Neuronal stem cell (in vitro differentiated cells): ENCODE measurements around the gene RNF146. TPM values are rescaled to one million over a fixed set of nuclear protein-coding genes. Genes with fewer than 3 reads are reported as not detected.

ENCODE experiments used
- DNase-seq: peaks from one replicate; pipeline ENCODE4 v3.0.0-alpha.2; 2013; ENCODE audit warnings: low spot score
- H2AFZ ChIP-seq: one replicate; pipeline ENCODE4 v1.6.1; 2013; ENCODE audit warnings: mild to moderate bottlenecking, low read length, inconsistent platforms
- H2AK5ac ChIP-seq: 2 replicates; pipeline ENCODE4 v1.6.1; 2013; ENCODE audit warnings: low read depth, mild to moderate bottlenecking, inconsistent platforms, low read length, moderate library complexity, mixed read lengths
- H2BK120ac ChIP-seq: 2 replicates; pipeline ENCODE4 v1.6.1; 2013; ENCODE audit warnings: low read depth, mild to moderate bottlenecking, inconsistent platforms, low read length, moderate library complexity, mixed read lengths
- H2BK12ac ChIP-seq: one replicate; pipeline ENCODE4 v1.6.1; 2013; ENCODE audit warnings: low read length, inconsistent platforms
- H2BK15ac ChIP-seq: 2 replicates; pipeline ENCODE4 v1.6.1; 2013; ENCODE audit warnings: mild to moderate bottlenecking, low read length, inconsistent platforms, mixed read lengths
- H2BK5ac ChIP-seq: one replicate; pipeline ENCODE4 v1.6.1; 2013; ENCODE audit warnings: inconsistent platforms, mild to moderate bottlenecking, low read length, moderate library complexity
- H3K14ac ChIP-seq: one replicate; pipeline ENCODE4 v1.6.1; 2013; ENCODE audit warnings: low read length, inconsistent platforms
- H3K18ac ChIP-seq: 2 replicates; pipeline ENCODE4 v1.6.1; 2013; ENCODE audit warnings: low read length, inconsistent platforms
- H3K23ac ChIP-seq: 2 replicates; pipeline ENCODE4 v1.6.1; 2013; ENCODE audit warnings: low read depth, mild to moderate bottlenecking, mixed read lengths, low read length, inconsistent platforms; ENCODE audit not compliant: poor library complexity
- H3K27ac ChIP-seq: replicated peaks from 3 replicates; pipeline ENCODE4 v1.5.1; 2013; ENCODE audit warnings: low read length, inconsistent platforms
- H3K27me3 ChIP-seq, 3 experiments: 2 replicates each; pipeline ENCODE4 v1.6.1; 2013; ENCODE audit warnings: low read length in 3 of 3, mild to moderate bottlenecking in 2 of 3, inconsistent platforms in 1 of 3, low read depth in 1 of 3, mixed read lengths in 1 of 3, moderate library complexity in 1 of 3; ENCODE audit not compliant: control insufficient read depth in 3 of 3, insufficient read depth in 3 of 3
- H3K36me3 ChIP-seq, 2 donors: replicated peaks in 1 of 2; 2 replicates each; pipeline ENCODE4 v1.6.1; 2013; ENCODE audit warnings: low read length in 2 of 2; ENCODE audit not compliant: control insufficient read depth in 2 of 2, insufficient read depth in 2 of 2
- H3K4ac ChIP-seq: 2 replicates; pipeline ENCODE4 v1.6.1; 2013; ENCODE audit warnings: inconsistent platforms, mild to moderate bottlenecking, low read length, moderate library complexity
- H3K4me1 ChIP-seq, 2 donors: 1 replicate in 1 of 2; 2 replicates in 1 of 2; pipeline ENCODE4 v1.6.1; 2013; ENCODE audit warnings: low read length in 2 of 2, low read depth in 1 of 2; ENCODE audit not compliant: control insufficient read depth in 2 of 2, insufficient read depth in 1 of 2
- H3K4me2 ChIP-seq: one replicate; pipeline ENCODE4 v1.6.1; 2013; ENCODE audit warnings: mild to moderate bottlenecking, low read length, inconsistent platforms; ENCODE audit not compliant: insufficient read depth, poor library complexity, severe bottlenecking
- H3K4me3 ChIP-seq, 2 donors: 2 replicates each; pipeline ENCODE4 v1.5.1; 2013; ENCODE audit warnings: low read length in 2 of 2, mild to moderate bottlenecking in 2 of 2, inconsistent platforms in 1 of 2, moderate library complexity in 1 of 2
- H3K79me1 ChIP-seq: one replicate; pipeline ENCODE4 v1.6.1; 2013; ENCODE audit warnings: low read depth, mild to moderate bottlenecking, inconsistent platforms, low read length, moderate library complexity
- H3K9ac ChIP-seq: one replicate; pipeline ENCODE4 v1.6.1; 2013; ENCODE audit warnings: mild to moderate bottlenecking, low read depth, low read length, inconsistent platforms; ENCODE audit not compliant: poor library complexity
- H3K9me3 ChIP-seq, 2 donors: replicated peaks in 1 of 2; 2 replicates each; pipeline versions ENCODE3 to v1.6.1; 2013; ENCODE audit warnings: low read length in 2 of 2, mild to moderate bottlenecking in 2 of 2, inconsistent platforms in 1 of 2, low read depth in 1 of 2, mixed read lengths in 1 of 2, moderate library complexity in 1 of 2; ENCODE audit not compliant: control insufficient read depth in 2 of 2, insufficient read depth in 1 of 2
- H4K8ac ChIP-seq: one replicate; pipeline ENCODE4 v1.6.1; 2013; ENCODE audit warnings: low read depth, mild to moderate bottlenecking, inconsistent platforms, low read length, moderate library complexity
- H4K91ac ChIP-seq: one replicate; pipeline ENCODE4 v1.6.1; 2013; ENCODE audit warnings: low read length, low read depth, mild to moderate bottlenecking, inconsistent platforms; ENCODE audit not compliant: poor library complexity
- WGBS, 2 donors: extraction: QIAGEN DNeasy Blood & Tissue Kit; methylation state at CpG; one replicate each; pipeline ENCODE4 v1.1.7; 2013; ENCODE audit warnings: missing lambda C conversion rate in 2 of 2, mixed read lengths in 1 of 2; ENCODE audit not compliant: insufficient read length in 2 of 2, insufficient replicate concordance in 1 of 2; ENCODE audit errors: extremely low coverage in 2 of 2; 5-methylcytosine and 5-hydroxymethylcytosine counted together
- polyA plus RNA-seq, 2 experiments: library from polyadenylated mRNA; stranded (reverse); fragments of 200-250 nt; gene quantifications; one replicate each; pipeline ENCODE4 v1.2.3, GENCODE V29; 2013

RNF146 gene
- 31.7 TPM for polyA plus RNA-seq (2013, experiment 1 of 2)
- 32.4 TPM for polyA plus RNA-seq (2013, experiment 2 of 2)

DNA sequence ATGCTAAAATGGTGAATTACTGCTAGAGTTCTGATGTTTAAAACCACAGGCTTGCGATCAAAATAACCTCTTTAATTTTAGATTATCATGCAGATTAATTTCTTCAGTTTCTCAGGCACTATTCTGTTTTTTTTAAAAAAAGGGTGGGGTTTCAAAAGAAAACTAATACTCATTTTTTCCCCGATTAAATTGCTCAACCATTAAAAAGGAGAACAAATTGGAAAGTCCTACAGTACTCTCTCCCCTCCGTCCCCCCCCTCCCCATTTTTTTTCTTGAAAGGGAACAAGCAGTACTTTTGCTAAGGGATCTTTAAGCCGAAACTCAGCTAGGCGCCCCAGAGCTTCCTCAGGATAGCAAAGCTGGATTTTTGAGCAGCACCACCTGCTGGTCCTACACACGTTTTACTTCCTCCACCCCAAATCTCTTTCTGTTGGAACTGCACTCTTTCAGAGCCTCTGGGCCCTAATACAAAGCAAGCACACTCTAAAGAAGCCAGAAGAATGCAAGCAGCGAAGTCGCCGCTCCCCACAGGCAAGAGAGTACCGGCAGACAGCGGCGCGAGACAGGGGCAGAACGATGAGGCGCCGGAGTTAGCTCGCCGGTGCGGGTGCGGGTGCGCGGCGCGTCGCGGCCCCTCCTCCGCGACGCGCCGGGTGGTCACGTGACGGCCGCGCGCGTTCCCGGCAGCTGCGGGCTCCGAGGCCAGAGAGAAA, at the start of gene RNF146:
TSS of gene RNF146 (plus strand) at position 687 of the 714 bp plus-strand sequence. CDS start 13,475 bp downstream, outside the sequence.
- H2AK5ac ChIP-seq = peak within 1 kb of the TSS; percentile 71
- H2BK120ac ChIP-seq = peak within 1 kb of the TSS; percentile 28
- peak; percentile 85 for DNase-seq
- peak within 1 kb of the TSS; percentile 43 for H4K8ac ChIP-seq
- peak within 1 kb of the TSS; percentile 99 for H3K18ac ChIP-seq
- peak within 1 kb of the TSS; percentile 98 for H3K23ac ChIP-seq
- no peak within 1 kb of the TSS for H3K4ac ChIP-seq
- peaks cover 0 to 3% of the 10 kb centered on the region in 2 donors for H3K9me3 ChIP-seq
- H2BK15ac ChIP-seq = peak within 1 kb of the TSS; percentile 38
- H3K4me3 ChIP-seq = peak within 1 kb of the TSS; percentile 93 to 97
- H3K27me3 ChIP-seq = no peaks in the 10 kb centered on the region
- H3K14ac ChIP-seq = peak within 1 kb of the TSS; percentile 99
- H2BK12ac ChIP-seq = peak within 1 kb of the TSS; percentile 41
- H3K79me1 ChIP-seq = no peaks in the 10 kb centered on the region
- peak within 1 kb of the TSS; percentile 99 for H2BK5ac ChIP-seq
- no peaks in the 10 kb centered on the region for H3K4me1 ChIP-seq
- H3K36me3 ChIP-seq = peaks cover 0 to 8% of the 10 kb centered on the region in 2 donors
- peak within 1 kb of the TSS; percentile 54 for H3K4me2 ChIP-seq
- peak within 1 kb of the TSS; percentile 99 for H2AFZ ChIP-seq
- peak within 1 kb of the TSS; percentile 53 for H4K91ac ChIP-seq
- WGBS, 2 donors = no CpG with 5 or more reads among the region's 40 CpGs
- H3K27ac ChIP-seq = peak within 1 kb of the TSS; percentile 97
- peak within 1 kb of the TSS; percentile 100 for H3K9ac ChIP-seq

- no peaks in the 10 kb centered on the region for H3K9me3 ChIP-seq
- H2BK5ac ChIP-seq = no peak overlapping the region
- H3K9ac ChIP-seq = no peak overlapping the region
- H3K36me3 ChIP-seq = no peaks in the 10 kb centered on the region
- no peak overlapping the region for H2BK15ac ChIP-seq
- H4K8ac ChIP-seq = no peak overlapping the region
- no peak overlapping the region for H3K4me3 ChIP-seq
- H3K18ac ChIP-seq = no peak overlapping the region
- no peak for DNase-seq
- H3K79me1 ChIP-seq = no peaks in the 10 kb centered on the region
- no peak overlapping the region for H2BK120ac ChIP-seq
- H3K4me2 ChIP-seq = no peak overlapping the region
- no peak overlapping the region for H3K14ac ChIP-seq
- H2AK5ac ChIP-seq = no peak overlapping the region
- H3K4ac ChIP-seq = no peak overlapping the region
- no peak overlapping the region for H3K23ac ChIP-seq
- no peak overlapping the region for H2BK12ac ChIP-seq
- H2AFZ ChIP-seq = no peak overlapping the region
- H3K27ac ChIP-seq = no peak overlapping the region
- no CpG with 5 or more reads among the region's 1 CpG for WGBS, 2 donors
- no peak overlapping the region for H4K91ac ChIP-seq
- H3K4me1 ChIP-seq = peaks cover 0 to 2% of the 10 kb centered on the region in 2 donors
- peaks cover 0 to 9% (median 0%) of the 10 kb centered on the region in 3 experiments for H3K27me3 ChIP-seq
These were observed 46.8 kb upstream of the RNF146 start for GRCh38 chr6:127219869-127220268.

- DNase-seq = no peak
- H4K8ac ChIP-seq = no peak overlapping the region
- no peak overlapping the region for H2BK5ac ChIP-seq
- H3K18ac ChIP-seq = no peak overlapping the region
- no peak overlapping the region for H3K4me2 ChIP-seq
- H3K27me3 ChIP-seq = peaks cover 0 to 9% (median 0%) of the 10 kb centered on the region in 3 experiments
- no CpG with 5 or more reads among the region's 4 CpGs for WGBS, 2 donors
- no peak overlapping the region for H2BK120ac ChIP-seq
- no peak overlapping the region for H3K23ac ChIP-seq
- no peak overlapping the region for H3K9ac ChIP-seq
- no peak overlapping the region for H2AK5ac ChIP-seq
- no peaks in the 10 kb centered on the region for H3K9me3 ChIP-seq
- H2BK12ac ChIP-seq = no peak overlapping the region
- no peak overlapping the region for H4K91ac ChIP-seq
- H2BK15ac ChIP-seq = no peak overlapping the region
- H3K4me1 ChIP-seq = peaks cover 0 to 5% of the 10 kb centered on the region in 2 donors
- no peaks in the 10 kb centered on the region for H3K79me1 ChIP-seq
- no peaks in the 10 kb centered on the region for H3K36me3 ChIP-seq
- no peak overlapping the region for H3K27ac ChIP-seq
- no peak overlapping the region for H2AFZ ChIP-seq
- no peak overlapping the region for H3K4ac ChIP-seq
- no peak overlapping the region for H3K14ac ChIP-seq
- H3K4me3 ChIP-seq = no peak overlapping the region
These were observed 45.5 kb upstream of the RNF146 start for GRCh38 chr6:127221201-127221600.

DNA sequence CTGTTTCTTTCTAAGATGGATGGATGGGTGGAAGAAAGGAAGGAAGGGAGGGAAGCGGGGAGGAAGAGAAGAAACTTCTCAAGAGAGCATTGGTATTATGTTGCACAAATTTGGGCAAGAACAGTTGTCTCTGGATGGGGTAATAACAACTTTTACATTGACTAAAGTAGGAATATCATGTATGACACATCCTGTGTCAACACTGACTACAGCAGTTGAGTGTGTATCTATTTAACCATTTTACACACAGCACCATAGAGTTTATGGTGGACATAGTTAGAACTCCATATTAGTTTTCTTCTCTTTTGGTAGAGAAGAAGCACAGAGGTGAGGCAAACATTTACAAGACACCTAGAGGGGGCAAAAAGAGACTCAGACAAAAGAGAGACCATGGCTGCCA, 44.2 kb upstream of the RNF146 start:
- Histone ChIP-seq H2BK12ac (no peak overlapping the region), H3K27ac (no peak overlapping the region), H3K4ac (no peak overlapping the region), H2BK5ac (no peak overlapping the region), H2AK5ac (no peak overlapping the region), H3K4me1 (peaks cover 0 to 5% of the 10 kb centered on the region in 2 donors), H2AFZ (no peak overlapping the region), H3K9ac (no peak overlapping the region), H3K14ac (no peak overlapping the region), H3K4me2 (no peak overlapping the region), H3K4me3 (no peak overlapping the region), H4K8ac (no peak overlapping the region), H3K9me3 (no peaks in the 10 kb centered on the region), H4K91ac (no peak overlapping the region), H3K36me3 (no peaks in the 10 kb centered on the region), H3K27me3 (peaks cover 0 to 9% (median 0%) of the 10 kb centered on the region in 3 experiments), H3K18ac (no peak overlapping the region), H2BK15ac (no peak overlapping the region), H2BK120ac (no peak overlapping the region), H3K23ac (no peak overlapping the region), H3K79me1 (no peaks in the 10 kb centered on the region)
- no CpG with 5 or more reads among the region's 1 CpG for WGBS, 2 donors
- DNase-seq = no peak
